Keratinocyte (primary cell): ENCODE measurements around the gene DGKD. TPM values are rescaled to one million over a fixed set of nuclear protein-coding genes. Genes with fewer than 3 reads are reported as not detected.

Experiments used
- DNase-seq: peaks from one replicate; pipeline ENCODE4 v3.0.0-alpha.2; 2011; ENCODE audit warnings: low read depth, missing footprints, low spot score
- FAIRE-seq: peaks from 2 replicates; lab custom pipeline; 2011; peaks lifted over from hg19 to GRCh38; lab: Jason Lieb, UNC
- H2AFZ ChIP-seq: 2 replicates; pipeline ENCODE4 v1.6.0; 2012; ENCODE audit warnings: low read length, control low read depth, inconsistent platforms; ENCODE audit not compliant: control insufficient read depth
- H3K27ac ChIP-seq: 2 replicates; pipeline ENCODE4 v1.5.1; 2011; ENCODE audit warnings: low read length; ENCODE audit not compliant: control insufficient read depth, insufficient read depth
- H3K27me3 ChIP-seq: 3 replicates; pipeline ENCODE4 v1.6.0; 2011; ENCODE audit warnings: low read length; ENCODE audit not compliant: control insufficient read depth, insufficient read depth; ENCODE audit errors: extremely low read depth
- H3K36me3 ChIP-seq, 2 experiments: 2 replicates in 1 of 2; 3 replicates in 1 of 2; pipeline ENCODE4 v1.5.1; 2011; ENCODE audit warnings: low read length in 2 of 2, mild to moderate bottlenecking in 1 of 2; ENCODE audit not compliant: control insufficient read depth in 2 of 2, insufficient read depth in 2 of 2; ENCODE audit errors: extremely low read depth in 1 of 2
- H3K4me1 ChIP-seq: 3 replicates; pipeline ENCODE4 v1.5.1; 2011; ENCODE audit warnings: low read length; ENCODE audit not compliant: control insufficient read depth, insufficient read depth; ENCODE audit errors: extremely low read depth
- H3K4me2 ChIP-seq: 3 replicates; pipeline ENCODE4 v1.6.0; 2011; ENCODE audit warnings: low read depth, low read length; ENCODE audit not compliant: control insufficient read depth, insufficient read depth; ENCODE audit errors: extremely low read depth
- H3K4me3 ChIP-seq, 3 experiments: fragments of 200-600 bp in 1 of 3; sonication (generic) in 1 of 3; 2 replicates in 2 of 3; 3 replicates in 1 of 3; pipeline ENCODE4 v1.5.1; 2011 to 2016; ENCODE audit warnings: low read length in 3 of 3, mild to moderate bottlenecking in 3 of 3, control low read depth in 2 of 3, inconsistent platforms in 1 of 3, low read depth in 1 of 3, mixed read lengths in 1 of 3, mixed run types in 1 of 3, moderate library complexity in 1 of 3; ENCODE audit not compliant: control insufficient read depth in 2 of 3, insufficient read depth in 2 of 3; ENCODE audit errors: extremely low read depth in 1 of 3
- H3K79me2 ChIP-seq: 2 replicates; pipeline ENCODE4 v1.6.0; 2012; ENCODE audit warnings: low read length; ENCODE audit not compliant: control insufficient read depth, insufficient read depth
- H3K9ac ChIP-seq: 3 replicates; pipeline ENCODE4 v1.6.0; 2011; ENCODE audit warnings: low read length; ENCODE audit not compliant: control insufficient read depth, insufficient read depth; ENCODE audit errors: extremely low read depth
- H3K9me1 ChIP-seq: 3 replicates; pipeline ENCODE4 v1.6.0; 2011; ENCODE audit warnings: low read length; ENCODE audit not compliant: control insufficient read depth, insufficient read depth; ENCODE audit errors: extremely low read depth
- H3K9me3 ChIP-seq: 2 replicates; pipeline ENCODE4 v1.5.1; 2012; ENCODE audit warnings: low read depth, low read length; ENCODE audit not compliant: control insufficient read depth
- H4K20me1 ChIP-seq: 3 replicates; pipeline ENCODE4 v1.6.0; 2011; ENCODE audit warnings: low read length; ENCODE audit not compliant: control insufficient read depth, insufficient read depth; ENCODE audit errors: extremely low read depth
- CTCF ChIP-seq, 3 experiments: IDR thresholded peaks in 1 of 3; conservative IDR thresholded peaks in 1 of 3; optimal IDR thresholded peaks in 1 of 3; 2 replicates in 2 of 3; 3 replicates in 1 of 3; pipeline versions ENCODE3 to v1.5.1; 2011; ENCODE audit warnings: low read length in 3 of 3, mild to moderate bottlenecking in 3 of 3, moderate library complexity in 2 of 3, control low read depth in 1 of 3, inconsistent platforms in 1 of 3; ENCODE audit not compliant: insufficient read depth in 2 of 3; ENCODE audit errors: extremely low read depth in 1 of 3
- EZH2 ChIP-seq: IDR thresholded peaks from one replicate; pipeline ENCODE4 v1.6.1; 2012; ENCODE audit warnings: inconsistent platforms, mild to moderate bottlenecking, low read length, moderate library complexity
- dilution Hi-C: fragments of 300-500 bp; cut with MboI; formaldehyde crosslinking; loops from one replicate; pipeline ENCODE4 v1.7.0; 2020; ENCODE audit warnings: low sequenced_read_pairs; ENCODE audit not compliant: extremely low pct_ligation_motif_present
- polyA plus RNA-seq, 5 experiments: library from polyadenylated mRNA; depleted of rRNA in 3 of 5; stranded (reverse) in 3 of 5; stranded (forward) in 1 of 5; unstranded in 1 of 5; fragments of >200 nt; gene quantifications; 1 replicate in 1 of 5; 2 replicates in 3 of 5; 3 replicates in 1 of 5; pipeline versions ENCODE4 v1.2.1 to v1.2.3, GENCODE V29; 2011 to 2012; ENCODE audit warnings: missing spikeins in 2 of 5, low read depth in 1 of 5, low replicate concordance in 1 of 5

DGKD gene
- polyA plus RNA-seq, 1 donor (not counting 4 experiments of a cell fraction or from before 2014, with no cell fraction given) = 6.1 TPM

DNA sequence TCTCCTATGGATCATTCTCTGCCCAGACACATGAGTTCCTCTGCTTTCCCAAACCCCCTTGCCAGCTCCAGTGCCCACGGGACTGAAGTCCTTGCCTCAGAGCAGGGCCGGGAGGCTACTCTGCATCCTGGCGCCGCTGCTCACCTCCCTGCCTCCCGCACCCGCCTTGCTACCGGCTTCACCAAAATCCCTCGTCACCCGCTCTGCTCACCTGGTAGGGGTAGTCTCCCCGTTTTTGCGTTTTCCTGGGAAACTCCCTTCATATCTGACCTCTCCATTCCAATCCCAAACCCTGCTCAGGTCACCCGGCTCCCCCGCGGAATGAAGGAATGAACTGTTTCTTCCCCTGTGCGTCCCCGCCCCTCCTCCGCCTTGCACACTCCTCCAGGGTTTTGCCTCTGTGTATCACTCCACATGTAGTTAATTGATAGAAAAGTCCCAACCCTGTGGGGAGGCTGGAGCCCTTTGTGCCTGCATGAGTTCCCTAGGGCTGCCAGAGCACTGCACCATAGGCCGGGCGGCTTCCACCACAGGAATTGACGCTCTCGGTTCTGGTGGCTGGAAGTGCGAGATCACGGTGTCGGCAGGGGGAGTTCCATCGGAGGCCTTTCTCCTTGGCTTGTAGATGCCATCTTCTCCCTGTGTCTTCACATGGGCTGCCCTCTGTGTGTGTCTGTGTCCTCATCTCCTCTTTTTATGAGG lies 2.0 kb upstream of the DGKD start:
- dilution Hi-C loops = no loop called here
- H2AFZ ChIP-seq = no peak overlapping the region

DNA sequence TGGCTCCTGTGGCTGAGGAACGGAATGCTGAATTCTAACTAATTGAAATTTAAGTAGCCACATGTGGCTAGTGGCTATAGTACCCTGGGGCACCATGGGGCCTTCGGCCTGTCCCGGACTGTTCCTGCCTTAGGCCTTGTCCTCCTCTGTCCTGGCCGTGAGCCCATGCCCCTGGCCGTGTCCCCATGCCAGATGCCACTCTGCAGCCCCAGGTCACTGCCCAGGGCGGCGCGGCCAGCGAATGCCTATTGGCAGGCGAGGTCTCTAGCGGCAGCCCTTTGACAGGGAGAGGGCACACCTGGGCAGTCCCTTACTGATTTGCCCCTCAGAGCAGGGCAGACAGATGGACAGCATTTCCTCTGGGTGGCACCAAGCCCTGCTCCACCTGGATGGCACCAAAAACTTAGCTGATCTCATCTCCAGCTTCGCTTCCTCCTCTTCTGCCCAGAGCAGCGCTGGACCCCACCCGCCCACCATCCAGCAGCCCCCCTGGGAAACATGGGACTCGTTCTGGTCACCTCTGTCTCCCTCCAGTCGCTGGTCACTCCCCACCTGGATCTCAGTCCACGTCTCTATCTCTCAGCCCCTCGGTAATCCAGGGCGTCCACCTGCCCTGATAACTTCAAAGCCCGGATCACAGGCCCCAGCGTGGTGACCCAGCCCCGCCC lies 1.1 kb upstream of the DGKD start:
- FAIRE-seq (no peak), DNase-seq (no peak)
- Histone ChIP-seq H3K4me2 (peak overlapping the region; percentile 74), H2AFZ (peak overlapping the region; percentile 57), H3K79me2 (peaks cover 6% of the 10 kb centered on the region), H3K4me3 (peak overlapping the region in 1 of 3 experiments; percentile 22), H3K9me1 (no peaks in the 10 kb centered on the region), H3K9me3 (no peaks in the 10 kb centered on the region), H3K4me1 (peaks cover 39% of the 10 kb centered on the region), H3K27me3 (no peaks in the 10 kb centered on the region), H4K20me1 (peaks cover 4% of the 10 kb centered on the region), H3K9ac (peak overlapping the region; percentile 29), H3K36me3 (peaks cover 0 to 2% of the 10 kb centered on the region in 2 experiments), H3K27ac (no peak overlapping the region)
- TF ChIP-seq CTCF (optimal IDR thresholded peaks at IDR 0.05 in 1 of 3, IDR thresholded peaks at IDR 0.05 in 1 of 3, conservative IDR thresholded peaks at IDR 0.05 in 1 of 3; ENCODE audit: extremely low read depth in 1 of 3, insufficient read depth in 2 of 3, low read length in 3 of 3) = no peak
- no peak for TF ChIP-seq EZH2
- dilution Hi-C loops = no loop called here

More for the DNA sequence above, 2.0 kb upstream of the DGKD start:
- Histone ChIP-seq H3K4me3 (no peak overlapping the region), H3K4me2 (no peak overlapping the region), H4K20me1 (peaks cover 4% of the 10 kb centered on the region), H3K9me3 (no peaks in the 10 kb centered on the region), H3K9ac (no peak overlapping the region), H3K27ac (no peak overlapping the region), H3K4me1 (peaks cover 39% of the 10 kb centered on the region), H3K9me1 (no peaks in the 10 kb centered on the region), H3K27me3 (peaks cover 9% of the 10 kb centered on the region), H3K79me2 (peaks cover 6% of the 10 kb centered on the region), H3K36me3 (peaks cover 0 to 2% of the 10 kb centered on the region in 2 experiments)
- TF ChIP-seq CTCF (optimal IDR thresholded peaks at IDR 0.05 in 1 of 3, IDR thresholded peaks at IDR 0.05 in 1 of 3, conservative IDR thresholded peaks at IDR 0.05 in 1 of 3; ENCODE audit: extremely low read depth in 1 of 3, insufficient read depth in 2 of 3, low read length in 3 of 3) (no peak), EZH2 (no peak)
- FAIRE-seq (no peak), DNase-seq (no peak)
